GM18907 (cell line): ENCODE measurements around the gene ZSCAN29.
"Not testable (repeated sequence)": the region's sequence is repeated elsewhere in the genome, so short reads cannot be mapped to it uniquely, and the experiment has no call there.

ENCODE experiments used
- ATAC-seq: cut with Tn5 transposase; IDR thresholded peaks from one replicate; pipeline ENCODE4 v1.9.1; 2021; ENCODE audit warnings: mild to moderate bottlenecking, moderate library complexity; ENCODE audit not compliant: unreplicated experiment

The ZSCAN29 gene

DNA sequence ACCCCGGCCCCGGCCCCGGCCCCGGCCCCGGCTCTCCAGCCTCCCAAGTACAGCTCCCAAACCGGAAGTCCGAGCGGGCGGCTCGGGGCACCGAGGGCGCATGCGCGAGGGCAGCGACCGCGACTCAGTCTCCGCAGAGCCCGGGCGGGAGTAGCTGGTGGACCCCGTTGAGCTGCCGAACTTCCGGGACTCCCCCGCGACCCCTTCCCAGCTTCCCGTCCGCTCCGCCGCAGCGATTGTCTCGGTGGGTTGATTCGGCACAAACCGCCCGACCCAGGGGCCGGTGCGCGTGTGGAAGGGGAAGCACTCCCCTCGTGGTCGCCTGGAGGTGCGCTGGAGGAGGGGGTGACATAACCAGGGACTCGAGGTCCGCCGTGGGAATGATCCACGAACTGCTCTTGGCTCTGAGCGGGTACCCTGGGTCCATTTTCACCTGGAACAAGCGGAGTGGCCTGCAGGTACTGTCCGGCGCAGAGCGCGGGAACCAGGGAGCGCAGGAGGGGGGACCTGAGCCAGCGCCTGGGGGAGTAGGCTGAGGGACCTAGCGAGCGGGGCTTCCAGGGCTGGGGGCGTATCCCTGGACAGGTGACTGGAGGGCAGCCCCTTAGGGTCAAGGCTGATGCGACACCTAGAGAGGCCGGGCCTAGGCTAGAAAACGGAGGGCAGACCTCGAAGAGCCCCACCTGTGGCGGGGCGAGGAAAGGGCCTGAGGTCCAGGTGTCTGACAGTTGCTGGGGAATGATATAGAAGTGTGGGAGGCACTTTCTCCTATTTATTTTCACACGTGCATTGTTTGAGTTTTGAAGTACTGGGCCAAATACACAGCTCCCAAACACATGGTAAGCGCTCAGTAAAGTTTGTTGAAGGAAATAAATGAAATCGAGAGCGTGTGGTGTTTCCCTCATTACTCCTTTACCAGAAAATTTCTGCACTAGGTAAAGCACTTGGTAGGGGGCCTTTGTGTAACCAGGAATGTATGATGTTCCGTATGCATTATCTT lies at the start of gene ZSCAN29, which contains the start of gene TUBGCP4:
Gene ZSCAN29, minus strand, starts transcription at position 69 of the 1,000 bp plus-strand sequence. CDS start 1,130 bp downstream, outside the sequence.
Gene TUBGCP4, plus strand, starts transcription at position 127 of the 1,000 bp plus-strand sequence. Its CDS starts 254 bp downstream, at position 381.
- ATAC-seq: peak; percentile 77

DNA sequence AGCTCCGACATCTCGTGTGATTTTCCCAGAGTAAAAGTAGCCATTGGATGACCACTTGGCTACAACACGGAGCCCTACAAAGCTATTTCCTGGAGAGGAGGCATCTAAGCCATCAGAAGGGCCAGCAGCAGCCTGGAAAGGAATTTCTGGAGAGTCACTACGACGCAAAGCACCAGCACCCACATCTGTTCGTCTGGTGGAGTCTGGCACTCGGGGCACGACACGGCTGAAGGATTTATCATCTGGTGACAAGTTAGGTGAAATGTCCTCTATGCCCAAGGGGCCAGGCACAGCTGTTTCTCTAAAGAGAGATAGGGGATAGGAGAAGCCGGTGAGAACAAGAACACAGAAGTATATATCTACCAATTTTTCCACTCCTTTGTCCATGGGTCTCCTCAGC lies 49.6 kb upstream of the ZSCAN29 start:
- no peak for ATAC-seq

- no peak for ATAC-seq
Observed at GRCh38 chr15:43414196-43414595, 43.4 kb upstream of the ZSCAN29 start.

- no peak for ATAC-seq
Observed at GRCh38 chr15:43412096-43412495, 41.3 kb upstream of the ZSCAN29 start.

DNA sequence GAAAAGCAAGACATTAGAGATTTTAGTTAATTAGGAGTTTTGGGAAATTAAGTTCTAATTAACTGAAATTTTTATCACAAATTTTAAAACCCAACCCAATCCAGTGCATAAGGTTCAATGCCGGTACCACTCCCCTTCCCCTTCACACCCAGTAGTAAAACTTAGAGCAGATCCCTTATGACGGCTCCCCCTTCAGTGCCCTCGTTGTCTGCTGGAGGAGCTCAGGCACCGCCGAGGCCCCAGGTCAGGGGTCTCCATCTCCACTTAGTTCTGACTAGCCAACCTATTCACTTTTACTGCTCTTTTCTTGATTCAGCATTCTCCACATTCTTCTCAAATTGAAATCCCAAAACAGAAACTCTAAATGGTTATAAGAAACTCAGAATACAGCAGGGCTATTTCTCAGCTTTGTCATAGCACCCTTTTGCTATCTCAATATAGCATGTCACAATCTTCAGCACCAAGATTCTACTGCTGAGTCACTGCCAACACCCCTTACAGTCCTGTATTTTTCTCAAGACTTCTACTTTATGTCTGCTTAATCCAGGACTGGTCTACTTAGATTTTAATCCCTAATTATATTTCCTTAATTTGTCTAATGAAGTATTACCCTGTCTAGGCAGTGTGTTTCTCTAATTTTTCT lies 39.9 kb upstream of the ZSCAN29 start:
- ATAC-seq: no peak

DNA sequence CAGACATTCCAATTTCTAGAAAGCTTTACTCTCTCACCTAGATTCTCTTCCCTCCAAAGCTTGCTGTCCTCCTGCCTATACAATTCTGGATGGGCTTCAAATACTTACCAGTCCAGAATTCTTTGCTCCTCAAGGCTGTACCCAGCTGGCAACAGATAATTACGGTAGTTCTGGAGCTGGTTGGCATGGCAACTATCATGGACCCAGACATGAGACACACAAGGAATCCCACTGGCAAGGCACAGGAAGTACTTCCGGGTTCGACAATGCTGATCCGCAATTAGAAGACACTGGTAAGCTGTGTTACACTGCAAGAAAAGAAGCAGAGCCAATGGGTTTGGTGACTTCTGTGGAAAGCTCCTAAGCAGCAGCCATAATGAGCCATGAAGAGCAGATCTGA lies 37.9 kb upstream of the ZSCAN29 start:
- ATAC-seq: no peak

DNA sequence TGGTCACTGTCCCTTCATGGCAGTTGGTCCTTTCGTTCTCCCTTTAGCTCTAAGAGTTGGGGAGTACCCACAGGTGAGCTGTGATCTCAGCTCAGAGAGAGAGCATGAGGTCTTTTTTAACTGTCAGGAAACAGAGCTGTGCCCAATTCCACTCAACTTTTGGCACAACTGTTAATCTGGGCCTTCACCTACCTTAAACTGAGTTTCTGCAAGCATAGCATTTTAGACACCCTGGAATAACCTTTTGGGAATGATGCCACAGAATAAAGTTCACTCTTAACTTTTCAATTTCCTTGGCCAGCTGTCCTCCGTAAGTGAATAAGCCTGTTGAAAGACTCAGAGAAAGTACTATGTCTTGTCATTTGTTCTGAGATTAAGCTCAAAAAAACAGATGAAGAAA lies 36.0 kb upstream of the ZSCAN29 start:
- no peak for ATAC-seq

DNA sequence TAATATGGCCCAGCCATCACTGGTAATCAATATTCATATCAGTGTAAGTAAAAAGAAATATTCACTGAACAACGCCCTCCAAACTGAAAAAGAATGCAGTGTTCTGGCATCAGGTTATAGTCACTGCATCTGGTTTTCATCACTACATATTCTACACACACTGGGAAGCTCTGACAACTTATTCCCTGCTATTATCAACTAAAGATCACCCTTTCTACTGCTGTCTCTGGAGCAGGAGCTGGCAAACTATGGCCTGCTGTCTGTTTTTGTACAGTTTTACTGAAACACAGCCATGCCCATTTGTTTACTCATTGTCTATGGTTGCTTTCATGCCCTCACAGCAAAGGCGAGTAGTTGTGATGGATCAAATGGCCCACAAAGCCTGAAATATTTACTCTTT lies 35.3 kb upstream of the ZSCAN29 start:
- ATAC-seq: no peak

DNA sequence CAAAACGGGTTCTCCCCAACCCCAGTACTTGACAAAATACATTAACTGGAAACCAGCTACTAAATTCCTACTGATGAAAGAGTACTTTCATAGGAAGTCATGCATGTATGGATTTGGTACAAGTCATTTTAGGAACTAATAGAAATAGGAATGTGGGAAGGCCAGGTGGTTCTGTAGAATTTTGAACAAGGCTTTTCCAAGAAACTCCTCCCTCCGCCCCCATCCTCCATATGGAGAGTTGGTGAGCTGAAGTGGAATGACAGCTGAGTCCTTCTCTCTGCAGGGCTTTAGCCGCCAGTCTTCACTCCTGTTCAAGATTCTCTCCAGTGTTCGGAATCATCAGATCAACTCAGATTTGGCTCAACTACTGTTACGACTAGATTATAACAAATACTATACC lies 33.3 kb upstream of the ZSCAN29 start:
- ATAC-seq: no peak

- no peak for ATAC-seq
Observed at GRCh38 chr15:43403616-43404015, 32.8 kb upstream of the ZSCAN29 start.

DNA sequence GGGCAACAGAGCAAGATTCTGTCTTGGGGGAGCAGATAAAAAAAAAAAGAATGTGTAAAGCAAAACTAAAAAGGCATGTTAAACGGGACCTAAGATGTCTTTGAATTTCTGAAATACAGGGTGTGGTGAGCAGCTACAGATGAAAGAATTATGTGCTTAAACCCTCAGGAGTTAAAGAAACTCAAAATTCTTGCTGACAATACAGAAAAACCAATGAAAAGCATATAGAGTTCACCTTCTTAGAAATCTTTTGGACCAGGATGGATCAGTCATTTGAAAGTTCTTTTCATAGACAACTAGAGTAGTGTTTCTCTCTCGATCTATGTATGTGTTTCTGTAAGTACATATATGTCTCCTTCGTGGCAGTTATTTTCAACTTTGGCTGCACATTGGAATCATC lies 31.4 kb upstream of the ZSCAN29 start:
- no peak for ATAC-seq

DNA sequence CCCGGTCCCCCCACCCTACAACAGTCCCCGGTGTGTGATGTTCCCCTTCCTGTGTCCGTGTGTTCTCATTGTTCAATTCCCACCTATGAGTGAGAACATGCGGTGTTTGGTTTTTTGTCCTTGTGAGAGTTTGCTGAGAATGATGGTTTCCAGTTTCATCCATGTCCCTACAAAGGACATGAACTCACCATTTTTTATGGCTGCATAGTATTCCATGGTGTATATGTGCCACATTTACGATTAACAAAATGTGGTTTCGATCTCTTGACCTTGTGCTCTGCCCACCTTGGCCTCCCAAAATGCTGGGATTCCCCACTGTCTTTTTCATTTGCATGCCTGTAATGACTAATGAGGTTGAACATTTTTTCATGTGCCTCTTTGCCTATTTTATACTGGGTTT lies 22.7 kb upstream of the ZSCAN29 start:
- ATAC-seq: not testable (repeated sequence)

GRCh38 chr15:43390723-43391122 lies 19.9 kb upstream of the ZSCAN29 start:
- ATAC-seq: no peak

GRCh38 chr15:43383070-43383469 lies 12.2 kb upstream of the ZSCAN29 start:
- ATAC-seq: no peak

DNA sequence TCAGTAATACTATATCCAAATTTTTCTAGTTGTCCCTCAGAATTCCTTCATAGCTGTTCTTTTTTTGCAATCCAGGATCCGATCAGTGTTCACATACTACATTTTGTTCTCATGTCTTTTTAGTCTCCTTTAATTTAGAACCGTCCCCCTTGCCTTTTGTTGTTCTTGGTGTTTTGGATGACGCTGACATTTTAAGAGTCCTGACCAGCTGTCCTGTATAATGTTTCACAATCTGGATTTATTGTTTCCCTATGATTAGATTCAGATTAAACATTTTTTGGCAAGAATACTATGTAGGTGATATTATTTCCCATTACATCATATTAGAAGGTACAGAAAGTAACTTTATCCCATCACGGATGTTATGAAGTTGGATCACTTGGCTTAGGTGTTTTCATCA lies 11.5 kb upstream of the ZSCAN29 start:
- no peak for ATAC-seq

GRCh38 chr15:43378601-43379000 lies 7.8 kb upstream of the ZSCAN29 start:
- no peak for ATAC-seq

GRCh38 chr15:43376017-43376705 lies 5.3 kb upstream of the ZSCAN29 start:
- no peak for ATAC-seq

DNA sequence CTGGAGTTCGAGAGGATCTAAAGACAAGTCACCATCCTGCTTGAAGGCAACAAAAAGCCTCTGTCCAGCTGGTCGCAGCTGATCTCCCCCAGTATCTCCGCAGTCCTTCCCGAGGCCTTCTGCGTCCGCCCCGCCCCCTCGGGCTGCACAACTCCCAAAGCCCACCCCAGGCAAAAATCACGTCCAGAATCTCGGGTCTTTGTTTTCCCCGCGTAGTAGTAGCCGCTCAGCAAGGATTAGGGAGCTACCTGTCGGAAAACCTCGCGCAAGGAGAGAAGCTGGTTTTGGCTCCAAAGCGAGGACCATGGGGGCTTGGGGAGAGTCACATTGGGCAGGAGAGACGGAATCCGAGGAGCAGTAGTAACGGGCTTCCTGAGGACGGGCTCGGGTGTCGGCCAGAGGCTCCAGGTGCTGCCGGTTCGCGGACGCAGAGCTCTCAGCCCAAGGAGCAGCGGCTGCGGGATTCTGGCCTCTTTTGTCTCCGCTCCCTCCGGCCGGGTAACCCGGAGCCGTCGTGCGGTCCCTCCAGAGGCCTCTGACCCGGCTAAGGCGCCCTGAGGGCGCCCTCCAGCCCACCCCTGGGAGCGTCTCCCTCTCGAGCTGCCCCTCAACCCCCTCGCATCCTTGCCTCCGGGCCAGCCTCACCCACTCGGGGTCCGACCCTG lies 401 bp downstream of the ZSCAN29 start:
- ATAC-seq: peak; percentile 41

GRCh38 chr15:43361313-43361903 lies 9.4 kb downstream of the ZSCAN29 start:
- no peak for ATAC-seq

DNA sequence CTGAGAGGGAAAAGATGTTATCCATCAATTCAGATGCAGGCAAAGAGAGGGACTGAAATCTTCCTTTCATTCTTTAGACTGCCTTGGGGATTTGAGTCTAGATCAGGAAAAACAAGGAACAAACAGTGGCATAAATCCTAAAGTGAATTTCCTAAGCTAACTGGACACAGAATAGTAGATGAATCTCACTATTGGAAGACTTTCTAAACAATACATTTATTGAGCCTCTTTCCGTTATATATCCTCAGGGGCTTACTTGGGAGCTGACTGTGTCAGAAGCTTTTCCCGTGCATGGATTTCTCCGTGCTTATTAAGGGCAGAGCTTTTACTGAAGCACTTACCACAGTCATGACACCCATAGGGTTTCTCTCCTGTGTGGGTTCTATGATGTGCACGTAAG lies 10.0 kb downstream of the ZSCAN29 start:
- ATAC-seq: no peak
